ENCODE measurements around the gene C5orf58. TPM values are rescaled to one million over a fixed set of nuclear protein-coding genes. Genes with fewer than 3 reads are reported as not detected.

The C5orf58 gene
- total RNA-seq, 2 experiments from 2014 or later, result not detected

DNA sequence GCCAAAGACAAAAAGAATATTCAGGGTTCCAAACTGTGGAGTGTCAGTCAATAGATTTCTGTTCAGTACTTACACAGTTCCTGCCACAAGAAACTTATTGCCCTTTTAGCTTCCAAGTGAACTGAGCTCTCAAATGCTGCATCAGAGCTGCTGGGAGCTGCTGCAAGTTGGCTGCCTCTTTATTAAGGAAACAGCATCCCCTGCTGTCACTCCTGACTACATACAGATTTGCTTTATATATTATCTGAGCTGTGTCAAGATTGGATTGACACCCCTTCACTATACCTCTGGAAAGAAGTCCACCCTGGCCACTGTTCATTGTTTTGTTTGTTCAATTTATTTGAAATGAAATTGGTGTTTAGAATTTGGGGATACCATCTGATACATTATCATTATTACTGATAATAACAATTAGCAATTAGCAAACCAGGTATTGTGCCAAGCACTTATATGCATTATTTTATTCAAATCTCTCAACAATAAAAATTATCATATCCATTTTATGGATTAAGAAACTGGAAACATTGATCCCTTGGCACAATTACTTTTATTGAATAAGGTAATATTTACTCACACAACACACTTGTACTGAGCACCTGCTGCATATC, 16.4 kb upstream of the C5orf58 start:
- DNase-seq, result peak in 4 of 14 experiments; percentile 1 to 38 (median 20)
- no peaks in the 10 kb centered on the region for H3K9me3 ChIP-seq (ENCODE audit: control insufficient read depth in 1 of 2, insufficient read depth in 1 of 2, low read length in 2 of 2)
- TF ChIP-seq, protein P1, sequence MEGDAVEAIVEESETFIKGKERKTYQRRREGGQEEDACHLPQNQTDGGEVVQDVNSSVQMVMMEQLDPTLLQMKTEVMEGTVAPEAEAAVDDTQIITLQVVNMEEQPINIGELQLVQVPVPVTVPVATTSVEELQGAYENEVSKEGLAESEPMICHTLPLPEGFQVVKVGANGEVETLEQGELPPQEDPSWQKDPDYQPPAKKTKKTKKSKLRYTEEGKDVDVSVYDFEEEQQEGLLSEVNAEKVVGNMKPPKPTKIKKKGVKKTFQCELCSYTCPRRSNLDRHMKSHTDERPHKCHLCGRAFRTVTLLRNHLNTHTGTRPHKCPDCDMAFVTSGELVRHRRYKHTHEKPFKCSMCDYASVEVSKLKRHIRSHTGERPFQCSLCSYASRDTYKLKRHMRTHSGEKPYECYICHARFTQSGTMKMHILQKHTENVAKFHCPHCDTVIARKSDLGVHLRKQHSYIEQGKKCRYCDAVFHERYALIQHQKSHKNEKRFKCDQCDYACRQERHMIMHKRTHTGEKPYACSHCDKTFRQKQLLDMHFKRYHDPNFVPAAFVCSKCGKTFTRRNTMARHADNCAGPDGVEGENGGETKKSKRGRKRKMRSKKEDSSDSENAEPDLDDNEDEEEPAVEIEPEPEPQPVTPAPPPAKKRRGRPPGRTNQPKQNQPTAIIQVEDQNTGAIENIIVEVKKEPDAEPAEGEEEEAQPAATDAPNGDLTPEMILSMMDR (IDR thresholded peaks at IDR 0.05), result no peak
- no peaks in the 10 kb centered on the region for H3K27me3 ChIP-seq (ENCODE audit: control insufficient read depth in 1 of 2, insufficient read depth in 2 of 2, low read length in 2 of 2)
- no peaks in the 10 kb centered on the region for H3K4me1 Mint-ChIP-seq (ENCODE audit: low read depth)
- no peak overlapping the region for H3K27ac ChIP-seq (ENCODE audit: low read depth in 1 of 2, low read length in 2 of 2)
- H3K4me3 Mint-ChIP-seq, result no peak overlapping the region
- ChIA-PET CTCF (no interaction called here), POLR2A (no interaction called here)
- H3K27ac Mint-ChIP-seq, result no peak overlapping the region
- no peaks in the 10 kb centered on the region for H3K4me1 ChIP-seq (ENCODE audit: insufficient read depth, low read length)
- no peak overlapping the region for H3K4me3 ChIP-seq (ENCODE audit: low read length)
- no peaks in the 10 kb centered on the region for H3K36me3 Mint-ChIP-seq (ENCODE audit: low read depth)
- H3K27me3 Mint-ChIP-seq, result peaks cover 16% of the 10 kb centered on the region
- intact Hi-C loops (cut with DNase I, micrococcal nuclease), result loop anchor here in 1 of 2 experiments (2.0 kb wide), 1 partner anchor 116 kb away; no protein-coding TSS in a partner anchor
- no peak for ATAC-seq (ENCODE audit: poor library complexity)
- H3K9me3 Mint-ChIP-seq, result no peaks in the 10 kb centered on the region
- no peaks in the 10 kb centered on the region for H3K36me3 ChIP-seq (ENCODE audit: insufficient read depth, low read length)

DNA sequence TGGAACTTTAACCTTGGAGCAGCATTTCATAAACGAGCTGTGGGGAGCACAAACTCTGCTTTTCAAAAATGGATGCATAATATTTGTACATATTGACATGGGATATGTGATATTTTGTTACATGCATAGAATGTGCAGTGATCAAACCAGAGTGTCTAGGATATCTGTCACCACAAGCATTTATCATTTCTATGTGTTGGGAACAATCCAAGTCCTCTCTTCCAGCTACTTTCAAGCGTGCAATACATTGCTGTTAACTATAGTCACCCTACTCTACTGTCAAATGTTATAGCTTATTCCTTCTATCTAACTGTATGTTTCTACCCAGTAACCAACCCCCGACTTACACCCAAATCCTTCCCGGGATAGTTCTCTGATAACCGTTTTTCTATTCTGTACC, 15.0 kb upstream of the C5orf58 start:
- TF ChIP-seq, protein P1 (IDR thresholded peaks at IDR 0.05), result no peak
- peaks cover 8% of the 10 kb centered on the region for H3K27me3 Mint-ChIP-seq
- no peak overlapping the region for H3K27ac ChIP-seq (ENCODE audit: low read depth in 1 of 2, low read length in 2 of 2)
- POLR2A ChIA-PET, result interaction anchor here (1.1 kb wide), 1 partner anchor 32 kb away, joined by 3 read pairs; no protein-coding TSS in a partner anchor
- CTCF ChIA-PET, result interaction anchor here (1.0 kb wide), 1 partner anchor 121 kb away, joined by 3 read pairs; no protein-coding TSS in a partner anchor
- H3K36me3 Mint-ChIP-seq (ENCODE audit: low read depth), result no peaks in the 10 kb centered on the region
- ATAC-seq (ENCODE audit: poor library complexity), result no peak
- H3K36me3 ChIP-seq (ENCODE audit: insufficient read depth, low read length), result no peaks in the 10 kb centered on the region
- H3K9me3 Mint-ChIP-seq, result no peaks in the 10 kb centered on the region
- intact Hi-C loops (cut with DNase I, micrococcal nuclease), result loop anchor here in 1 of 2 experiments (2.0 kb wide), 1 partner anchor 117 kb away; no protein-coding TSS in a partner anchor
- DNase-seq, result no peak
- no peaks in the 10 kb centered on the region for H3K27me3 ChIP-seq (ENCODE audit: control insufficient read depth in 1 of 2, insufficient read depth in 2 of 2, low read length in 2 of 2)
- H3K4me1 Mint-ChIP-seq (ENCODE audit: low read depth), result no peaks in the 10 kb centered on the region
- H3K4me3 ChIP-seq (ENCODE audit: low read length), result no peak overlapping the region
- no peak overlapping the region for H3K27ac Mint-ChIP-seq
- H3K9me3 ChIP-seq (ENCODE audit: control insufficient read depth in 1 of 2, insufficient read depth in 1 of 2, low read length in 2 of 2), result no peaks in the 10 kb centered on the region
- no peak overlapping the region for H3K4me3 Mint-ChIP-seq
- H3K4me1 ChIP-seq (ENCODE audit: insufficient read depth, low read length), result no peaks in the 10 kb centered on the region

DNA sequence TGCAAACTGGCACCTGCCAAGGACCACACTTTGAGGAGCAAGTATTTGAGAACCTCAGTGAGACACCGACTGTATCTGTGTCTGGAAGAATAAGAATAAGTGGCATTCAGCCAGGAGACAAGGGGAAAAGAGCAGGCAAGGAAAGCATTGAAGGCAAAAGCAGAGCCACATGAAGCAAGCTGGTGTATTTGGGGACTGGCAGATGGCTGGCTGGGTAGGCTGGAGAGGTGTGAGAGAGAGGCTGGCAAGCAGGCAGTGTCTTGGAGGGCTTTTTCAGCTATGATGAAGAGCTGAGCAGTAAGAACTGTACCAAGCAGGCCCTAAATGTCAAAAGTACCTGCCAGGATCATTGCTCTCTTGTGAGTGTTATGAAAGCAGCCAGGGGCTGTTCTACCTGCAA, 14.1 kb upstream of the C5orf58 start:
- intact Hi-C loops (cut with DNase I, micrococcal nuclease), result no loop called here
- H3K9me3 Mint-ChIP-seq, result no peaks in the 10 kb centered on the region
- DNase-seq, result no peak
- Histone ChIP-seq H3K27me3 (ENCODE audit: control insufficient read depth in 1 of 2, insufficient read depth in 2 of 2, low read length in 2 of 2) (no peaks in the 10 kb centered on the region), H3K4me3 (ENCODE audit: low read length) (no peak overlapping the region), H3K36me3 (ENCODE audit: insufficient read depth, low read length) (no peaks in the 10 kb centered on the region), H3K4me1 (ENCODE audit: insufficient read depth, low read length) (no peaks in the 10 kb centered on the region), H3K9me3 (ENCODE audit: control insufficient read depth in 1 of 2, insufficient read depth in 1 of 2, low read length in 2 of 2) (no peaks in the 10 kb centered on the region), H3K27ac (ENCODE audit: low read depth in 1 of 2, low read length in 2 of 2) (no peak overlapping the region)
- H3K36me3 Mint-ChIP-seq (ENCODE audit: low read depth), result no peaks in the 10 kb centered on the region
- no peaks in the 10 kb centered on the region for H3K4me1 Mint-ChIP-seq (ENCODE audit: low read depth)
- no peak overlapping the region for H3K27ac Mint-ChIP-seq
- CTCF ChIA-PET, result no interaction called here
- POLR2A ChIA-PET, result interaction anchor here (1.1 kb wide), 1 partner anchor 31 kb away, joined by 3 read pairs; no protein-coding TSS in a partner anchor
- H3K4me3 Mint-ChIP-seq, result no peak overlapping the region
- peaks cover 8% of the 10 kb centered on the region for H3K27me3 Mint-ChIP-seq
- no peak for ATAC-seq (ENCODE audit: poor library complexity)
- TF ChIP-seq, protein P1 (IDR thresholded peaks at IDR 0.05), result no peak

Measured in CD4-positive, alpha-beta T cell (primary cell).